Measurements from ENCODE around the gene RNGTT.
"Not testable (repeated sequence)": the region's sequence is repeated elsewhere in the genome, so short reads cannot be mapped to it uniquely, and the experiment has no call there.

- TF ChIP-seq POLR2A (IDR thresholded peaks at IDR 0.05; ENCODE audit: low read depth, low read length); POLR2AphosphoS5 (IDR thresholded peaks at IDR 0.05; ENCODE audit: low read depth, low read length); PAX5 (IDR thresholded peaks at IDR 0.05; ENCODE audit: insufficient read depth, low read length, severe bottlenecking); SPI1 (IDR thresholded peaks at IDR 0.05; ENCODE audit: low read depth, low read length); TAF1 (IDR thresholded peaks at IDR 0.05; ENCODE audit: low read depth, low read length); POU2F2 (IDR thresholded peaks at IDR 0.05; ENCODE audit: low read depth, low read length): not testable (repeated sequence)
Measured at GRCh38 chr6:88907148-88907547, 56.3 kb downstream of the RNGTT start.

Measured in GM12891 (cell line).